Upper lobe of left lung (tissue), 6 donors: ENCODE data around the gene DDX10. TPM values are rescaled to one million over a fixed set of nuclear protein-coding genes. Genes with fewer than 3 reads are reported as not detected.
"Not testable (repeated sequence)": the region's sequence is repeated elsewhere in the genome, so short reads cannot be mapped to it uniquely, and the experiment has no call there.

Experiments
- ATAC-seq, 2 donors: fragments of 200-7000 bp; cut with Tn5 transposase; one replicate each; pipeline ENCODE4 v1.9.1; 2022; ENCODE audit warnings: mild to moderate bottlenecking in 2 of 2, moderate library complexity in 2 of 2; ENCODE audit not compliant: low FRiP score in 2 of 2
- DNase-seq, 2 donors: peaks; one replicate each; pipeline ENCODE4 v3.0.0-alpha.2; 2019 to 2020
- H3K27ac ChIP-seq, 4 donors: fragments of 200-600 bp; sonication (generic); one replicate each; pipeline ENCODE4 v1.5.1; 2016 to 2019
- H3K27me3 ChIP-seq, 4 donors: fragments of 200-600 bp; sonication (generic); one replicate each; pipeline ENCODE4 v1.5.1; 2017 to 2019
- H3K36me3 ChIP-seq, 4 donors: fragments of 200-600 bp; sonication (generic); one replicate each; pipeline ENCODE4 v1.5.1; 2016 to 2019
- H3K4me1 ChIP-seq, 4 donors: fragments of 200-600 bp; sonication (generic); one replicate each; pipeline ENCODE4 v1.5.1; 2018 to 2019
- H3K4me3 ChIP-seq, 4 donors: fragments of 200-600 bp; sonication (generic); one replicate each; pipeline ENCODE4 v1.5.1; 2017 to 2019; ENCODE audit warnings: mild to moderate bottlenecking in 2 of 4, moderate library complexity in 1 of 4
- H3K9me3 ChIP-seq, 4 donors: fragments of 200-600 bp; sonication (generic); one replicate each; pipeline ENCODE4 v1.5.1; 2018 to 2019
- EP300 ChIP-seq, 4 donors: sonication (generic); formaldehyde crosslinking; IDR thresholded peaks; one replicate each; pipeline ENCODE4 v1.5.1; 2017; ENCODE audit warnings: antibody characterized with exemption in 4 of 4, control low read depth in 2 of 4
- POLR2A ChIP-seq, 4 donors: fragments of 450-650 bp; IDR thresholded peaks; one replicate each; pipeline ENCODE4 v1.5.1; 2016 to 2017; ENCODE audit warnings: antibody characterized with exemption in 4 of 4, mild to moderate bottlenecking in 2 of 4
- POLR2AphosphoS5 ChIP-seq, 2 donors: sonication (generic); formaldehyde crosslinking; IDR thresholded peaks; one replicate each; pipeline ENCODE4 v1.5.1; 2017; ENCODE audit warnings: antibody characterized with exemption in 2 of 2
- WGBS, 2 donors: methylation state at CpG; one replicate each; pipeline ENCODE4 v1.1.5; 2017 to 2018; 5-methylcytosine and 5-hydroxymethylcytosine counted together
- total RNA-seq, 6 donors: library from RNA; depleted of rRNA in 4 of 6; stranded (reverse); fragments of >200 nt in 4 of 6; gene quantifications; one replicate each; pipeline versions ENCODE4 v1.1.0 to v1.2.1, GENCODE V29; 2016 to 2021
- TF ChIP-seq, protein P1 (sequence below), 6 experiments: fragments of 450-650 bp in 4 of 6; fragments of 200-600 bp in 2 of 6; sonication (generic) in 2 of 6; IDR thresholded peaks; one replicate each; pipeline ENCODE4 v1.5.1; 2016 to 2019; ENCODE audit warnings: antibody characterized with exemption in 6 of 6
- donor health status: DM: no; HTN: no; CAD: no; lungs with moderate emphysema.
- donor health status: DM: no; HTN: yes; CAD: no; lungs with severe emphysema.

The DDX10 gene
- total RNA-seq, 6 donors from 2014 or later, result 9.0 to 25.2 (median 17.4) TPM

DNA sequence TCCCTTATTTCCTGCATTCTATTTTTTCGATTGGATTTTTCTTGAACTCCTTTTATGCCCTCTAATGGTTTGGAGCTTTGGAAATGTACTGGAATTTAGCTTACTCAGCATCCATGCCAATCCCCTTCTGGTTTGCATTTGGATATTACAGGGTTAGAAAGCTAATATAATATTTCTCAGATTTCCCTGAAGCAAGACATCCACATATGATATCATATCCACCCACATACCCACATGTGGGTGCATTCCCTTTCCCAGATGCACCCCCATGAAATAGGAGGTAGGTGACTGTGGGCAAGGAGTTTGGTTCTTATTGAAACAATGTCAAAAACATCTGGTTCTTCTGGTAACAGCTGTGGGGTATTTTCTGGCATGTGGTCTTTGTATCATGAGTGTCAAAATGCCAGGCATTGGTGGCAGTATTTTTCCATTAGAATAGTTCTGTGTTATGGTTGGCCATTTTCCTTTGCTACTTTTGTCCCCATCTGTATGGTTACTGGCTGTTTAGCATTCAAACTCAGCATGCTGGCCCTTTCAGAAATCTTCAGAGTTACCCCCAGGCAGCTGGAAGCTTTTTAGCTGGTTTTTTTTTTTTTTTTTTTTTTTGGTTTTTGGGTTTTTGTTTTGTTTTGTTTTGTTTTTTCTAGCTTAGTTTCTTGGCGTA is 32.7 kb upstream of the DDX10 start:
- WGBS, 2 donors, result 77 to 84% methylated on average over 2 of the region's 2 CpGs
- Histone ChIP-seq H3K4me3 (no peak overlapping the region), H3K27me3 (no peaks in the 10 kb centered on the region), H3K9me3 (no peaks in the 10 kb centered on the region), H3K4me1 (no peaks in the 10 kb centered on the region), H3K27ac (no peak overlapping the region), H3K36me3 (no peaks in the 10 kb centered on the region)
- DNase-seq (no peak), ATAC-seq (no peak)
- no peak for TF ChIP-seq EP300 (IDR thresholded peaks at IDR 0.05)

DNA sequence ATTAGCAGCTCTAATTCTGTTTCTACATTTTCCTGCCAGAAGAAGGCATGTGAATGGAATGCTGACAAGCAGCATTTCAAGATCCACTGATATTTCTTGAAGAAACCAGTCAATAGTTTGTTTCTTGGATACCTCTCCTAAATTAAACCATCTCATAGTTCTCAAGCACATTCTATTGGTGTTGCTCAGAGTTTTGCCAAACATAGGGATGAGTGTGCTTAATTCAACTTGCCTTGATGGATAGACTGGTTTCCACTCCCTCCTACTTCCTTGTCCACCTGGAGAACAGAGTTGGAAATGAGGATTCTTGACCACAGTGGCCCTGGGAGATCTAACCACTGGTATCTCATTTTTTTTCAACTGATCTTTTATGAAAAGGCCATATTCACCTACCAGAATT is 29.8 kb upstream of the DDX10 start:
- Histone ChIP-seq H3K27me3 (no peaks in the 10 kb centered on the region), H3K9me3 (no peaks in the 10 kb centered on the region), H3K27ac (no peak overlapping the region), H3K36me3 (no peaks in the 10 kb centered on the region), H3K4me3 (no peak overlapping the region), H3K4me1 (no peaks in the 10 kb centered on the region)
- no peak for ATAC-seq
- DNase-seq, result no peak
- TF ChIP-seq POLR2A (IDR thresholded peaks at IDR 0.05) (no peak), EP300 (IDR thresholded peaks at IDR 0.05) (no peak), POLR2AphosphoS5 (IDR thresholded peaks at IDR 0.05) (no peak)
- TF ChIP-seq, protein P1, sequence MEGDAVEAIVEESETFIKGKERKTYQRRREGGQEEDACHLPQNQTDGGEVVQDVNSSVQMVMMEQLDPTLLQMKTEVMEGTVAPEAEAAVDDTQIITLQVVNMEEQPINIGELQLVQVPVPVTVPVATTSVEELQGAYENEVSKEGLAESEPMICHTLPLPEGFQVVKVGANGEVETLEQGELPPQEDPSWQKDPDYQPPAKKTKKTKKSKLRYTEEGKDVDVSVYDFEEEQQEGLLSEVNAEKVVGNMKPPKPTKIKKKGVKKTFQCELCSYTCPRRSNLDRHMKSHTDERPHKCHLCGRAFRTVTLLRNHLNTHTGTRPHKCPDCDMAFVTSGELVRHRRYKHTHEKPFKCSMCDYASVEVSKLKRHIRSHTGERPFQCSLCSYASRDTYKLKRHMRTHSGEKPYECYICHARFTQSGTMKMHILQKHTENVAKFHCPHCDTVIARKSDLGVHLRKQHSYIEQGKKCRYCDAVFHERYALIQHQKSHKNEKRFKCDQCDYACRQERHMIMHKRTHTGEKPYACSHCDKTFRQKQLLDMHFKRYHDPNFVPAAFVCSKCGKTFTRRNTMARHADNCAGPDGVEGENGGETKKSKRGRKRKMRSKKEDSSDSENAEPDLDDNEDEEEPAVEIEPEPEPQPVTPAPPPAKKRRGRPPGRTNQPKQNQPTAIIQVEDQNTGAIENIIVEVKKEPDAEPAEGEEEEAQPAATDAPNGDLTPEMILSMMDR (IDR thresholded peaks at IDR 0.05), result no peak

DNA sequence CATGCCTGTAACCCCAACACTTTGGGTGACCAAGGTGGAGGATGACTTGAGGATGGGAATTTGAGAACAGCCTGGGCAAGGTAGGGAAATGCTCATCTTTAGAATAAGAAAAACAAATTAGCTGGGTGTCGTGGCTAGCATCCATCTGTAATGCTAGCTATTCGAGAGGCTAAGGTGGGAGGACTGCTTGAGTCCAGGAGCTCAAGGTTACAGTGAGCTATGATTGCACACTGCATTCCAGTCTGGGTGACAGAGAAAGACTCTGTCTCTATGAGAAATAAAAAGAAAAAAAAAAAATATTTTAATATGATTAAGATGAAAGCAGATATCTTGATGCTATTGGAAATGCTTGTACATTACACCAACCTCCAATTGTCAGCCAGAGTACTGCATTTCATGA is 28.6 kb upstream of the DDX10 start:
- 76% methylated on average over 2 of the region's 2 CpGs for WGBS, 2 donors
- Histone ChIP-seq H3K36me3 (no peaks in the 10 kb centered on the region), H3K4me3 (no peak overlapping the region), H3K27me3 (no peaks in the 10 kb centered on the region), H3K4me1 (no peaks in the 10 kb centered on the region), H3K27ac (no peak overlapping the region), H3K9me3 (no peaks in the 10 kb centered on the region)
- TF ChIP-seq POLR2A (IDR thresholded peaks at IDR 0.05), result no peak
- TF ChIP-seq EP300 (IDR thresholded peaks at IDR 0.05), result no peak
- TF ChIP-seq POLR2AphosphoS5 (IDR thresholded peaks at IDR 0.05), result no peak
- TF ChIP-seq, protein P1 (IDR thresholded peaks at IDR 0.05), result no peak
- DNase-seq (no peak), ATAC-seq (no peak)

DNA sequence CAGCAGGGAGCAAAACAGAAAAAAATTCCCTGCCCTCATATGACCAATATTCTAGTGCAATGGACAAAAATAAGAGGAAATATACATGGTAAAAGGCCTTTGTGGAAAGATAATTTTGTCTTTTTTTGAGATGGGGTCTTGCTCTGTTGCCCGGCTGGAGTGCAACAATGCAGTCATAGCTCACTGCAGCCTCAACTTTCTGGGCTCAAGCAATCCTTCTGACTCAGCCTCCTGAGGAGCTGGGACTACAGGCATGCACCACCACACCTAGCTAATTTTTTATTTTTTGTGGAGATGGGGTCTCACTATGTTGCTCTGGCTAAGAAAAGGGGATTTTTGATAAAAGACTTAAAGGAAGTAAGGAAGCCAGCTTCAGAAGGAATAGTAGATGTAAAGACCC is 25.7 kb upstream of the DDX10 start:
- no peaks in the 10 kb centered on the region for H3K4me1 ChIP-seq
- no peak overlapping the region for H3K27ac ChIP-seq
- DNase-seq (no peak), ATAC-seq (no peak)
- no peaks in the 10 kb centered on the region for H3K36me3 ChIP-seq
- whole genome bisulfite sequencing, 2 donors, result 90 to 93% methylated on average over 1 of the region's 1 CpG
- no peaks in the 10 kb centered on the region for H3K27me3 ChIP-seq
- H3K9me3 ChIP-seq, result no peaks in the 10 kb centered on the region
- H3K4me3 ChIP-seq, result no peak overlapping the region
- TF ChIP-seq POLR2AphosphoS5 (IDR thresholded peaks at IDR 0.05), result no peak
- TF ChIP-seq, protein P1 (IDR thresholded peaks at IDR 0.05), result no peak
- TF ChIP-seq POLR2A (IDR thresholded peaks at IDR 0.05), result no peak
- no peak for TF ChIP-seq EP300 (IDR thresholded peaks at IDR 0.05)

DNA sequence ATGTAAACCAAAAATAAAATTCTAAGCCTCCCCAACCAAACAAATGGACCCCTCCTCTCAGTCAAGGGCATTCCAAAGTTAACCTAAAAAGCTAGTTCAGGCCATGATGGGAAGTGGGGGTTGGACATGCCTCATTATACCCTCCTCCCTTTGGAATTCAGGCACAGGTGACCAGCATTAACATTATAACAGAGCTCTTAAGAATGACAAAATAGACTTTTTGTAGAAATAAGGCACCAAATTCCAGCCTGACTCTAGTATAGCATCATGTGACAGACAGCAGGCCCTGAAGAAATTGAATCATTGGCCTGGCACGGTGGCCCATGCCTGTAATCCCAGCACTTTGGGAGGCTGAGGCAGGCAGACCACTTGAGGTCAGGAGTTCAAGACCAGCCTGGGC is 23.1 kb upstream of the DDX10 start:
- DNase-seq, H3K27me3 ChIP-seq, H3K4me3 ChIP-seq, H3K27ac ChIP-seq, H3K4me1 ChIP-seq, ATAC-seq, H3K9me3 ChIP-seq, H3K36me3 ChIP-seq: not testable (repeated sequence)
- WGBS, 2 donors, result 88 to 100% methylated on average over 1 of the region's 1 CpG

DNA sequence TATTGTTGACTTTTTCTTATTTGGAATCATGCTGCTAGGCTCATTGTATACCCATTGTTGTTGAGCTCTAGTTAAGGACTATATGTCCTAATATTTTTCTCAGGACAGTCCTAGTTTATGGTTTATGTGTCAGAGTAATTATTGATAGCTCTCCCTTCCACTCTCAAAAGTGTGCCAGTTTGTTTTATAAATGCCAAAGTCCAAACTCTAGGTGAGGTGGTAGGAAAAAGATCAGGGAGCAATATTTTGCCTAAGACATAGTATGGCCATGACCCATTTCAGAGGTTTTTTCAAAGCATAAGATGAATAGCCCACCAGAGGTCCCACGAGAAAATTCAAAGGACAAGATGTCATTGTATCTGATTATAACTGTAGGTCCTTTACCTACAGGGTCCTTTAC is 20.9 kb upstream of the DDX10 start:
- Histone ChIP-seq H3K27ac (no peak overlapping the region), H3K27me3 (no peaks in the 10 kb centered on the region), H3K4me3 (no peak overlapping the region), H3K9me3 (no peaks in the 10 kb centered on the region), H3K36me3 (no peaks in the 10 kb centered on the region), H3K4me1 (peaks cover 3 to 6% (median 5%) of the 10 kb centered on the region in 4 donors)
- ATAC-seq (no peak), DNase-seq (no peak)
- TF ChIP-seq, protein P1 (IDR thresholded peaks at IDR 0.05), result no peak
- TF ChIP-seq EP300 (IDR thresholded peaks at IDR 0.05) (no peak), POLR2AphosphoS5 (IDR thresholded peaks at IDR 0.05) (no peak), POLR2A (IDR thresholded peaks at IDR 0.05) (no peak)
- 66 to 70% methylated on average over 1 of the region's 1 CpG for WGBS, 2 donors
